DOHH2 (cell line): ENCODE data around the gene COASY.
"Not testable (repeated sequence)": the region's sequence is repeated elsewhere in the genome, so short reads cannot be mapped to it uniquely, and the experiment has no call there.

Source experiments
- EZH2phosphoT487 ChIP-seq: fragments of 200-600 bp; sonication (generic); IDR thresholded peaks from 2 replicates; pipeline ENCODE4 v1.6.1; 2017; ENCODE audit warnings: borderline replicate concordance, mild to moderate bottlenecking, antibody characterized with exemption, low read length, moderate library complexity, mixed read lengths
- TF ChIP-seq, protein P1 (sequence below): fragments of 200-600 bp; sonication (generic); IDR thresholded peaks from one replicate; pipeline ENCODE4 v1.5.1; 2014; ENCODE audit warnings: antibody characterized with exemption, mild to moderate bottlenecking, low read depth, low read length; ENCODE audit not compliant: poor library complexity, severe bottlenecking

- TF ChIP-seq, protein P1, sequence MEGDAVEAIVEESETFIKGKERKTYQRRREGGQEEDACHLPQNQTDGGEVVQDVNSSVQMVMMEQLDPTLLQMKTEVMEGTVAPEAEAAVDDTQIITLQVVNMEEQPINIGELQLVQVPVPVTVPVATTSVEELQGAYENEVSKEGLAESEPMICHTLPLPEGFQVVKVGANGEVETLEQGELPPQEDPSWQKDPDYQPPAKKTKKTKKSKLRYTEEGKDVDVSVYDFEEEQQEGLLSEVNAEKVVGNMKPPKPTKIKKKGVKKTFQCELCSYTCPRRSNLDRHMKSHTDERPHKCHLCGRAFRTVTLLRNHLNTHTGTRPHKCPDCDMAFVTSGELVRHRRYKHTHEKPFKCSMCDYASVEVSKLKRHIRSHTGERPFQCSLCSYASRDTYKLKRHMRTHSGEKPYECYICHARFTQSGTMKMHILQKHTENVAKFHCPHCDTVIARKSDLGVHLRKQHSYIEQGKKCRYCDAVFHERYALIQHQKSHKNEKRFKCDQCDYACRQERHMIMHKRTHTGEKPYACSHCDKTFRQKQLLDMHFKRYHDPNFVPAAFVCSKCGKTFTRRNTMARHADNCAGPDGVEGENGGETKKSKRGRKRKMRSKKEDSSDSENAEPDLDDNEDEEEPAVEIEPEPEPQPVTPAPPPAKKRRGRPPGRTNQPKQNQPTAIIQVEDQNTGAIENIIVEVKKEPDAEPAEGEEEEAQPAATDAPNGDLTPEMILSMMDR: not testable (repeated sequence)
- not testable (repeated sequence) for TF ChIP-seq EZH2phosphoT487
These were observed 48.2 kb downstream of the COASY start for GRCh38 chr17:42609814-42610801.
